HL-60 (cell line): ENCODE measurements around the gene MAN2B2.

Experiments used
- DNase-seq, 2 experiments: peaks; one replicate each; pipeline ENCODE4 v3.0.0-alpha.2; 2010 to 2020; ENCODE audit warnings: low read depth in 1 of 2, low spot score in 1 of 2
- H3K27ac ChIP-seq: fragments of 250-450 bp; sonication (Bioruptor Pico); replicated peaks from 2 replicates; pipeline ENCODE4 v1.5.1; 2020; ENCODE audit warnings: mild to moderate bottlenecking, moderate library complexity
- H3K27me3 ChIP-seq: fragments of 250-450 bp; sonication (Bioruptor Pico); 2 replicates; pipeline ENCODE4 v1.5.1; 2021; ENCODE audit warnings: mild to moderate bottlenecking, moderate library complexity; ENCODE audit not compliant: insufficient read depth, poor library complexity, severe bottlenecking
- H3K4me3 ChIP-seq: replicated peaks from 2 replicates; pipeline ENCODE4 v1.5.1; 2011; ENCODE audit warnings: mild to moderate bottlenecking, control low read depth, low read length; ENCODE audit not compliant: insufficient read depth
- GABPA ChIP-seq: IDR thresholded peaks from 2 replicates; pipeline ENCODE4 v1.6.1; 2012; ENCODE audit warnings: low read depth
- POLR2AphosphoS5 ChIP-seq: IDR thresholded peaks from 2 replicates; pipeline ENCODE4 v1.6.1; 2012; ENCODE audit warnings: low read depth
- SPI1 ChIP-seq: IDR thresholded peaks from 2 replicates; pipeline ENCODE4 v1.6.1; 2012; ENCODE audit warnings: low read depth, mild to moderate bottlenecking, borderline replicate concordance
- TF ChIP-seq, protein P1 (sequence below): IDR thresholded peaks from 2 replicates; pipeline ENCODE4 v1.6.1; 2012; ENCODE audit warnings: low read depth; ENCODE audit not compliant: insufficient replicate concordance
- TF ChIP-seq, protein P2 (sequence below): IDR thresholded peaks from one replicate; pipeline ENCODE4 v1.5.1; 2011; ENCODE audit warnings: low read length, control low read depth, inconsistent platforms; ENCODE audit not compliant: insufficient read depth

MAN2B2 gene

DNA sequence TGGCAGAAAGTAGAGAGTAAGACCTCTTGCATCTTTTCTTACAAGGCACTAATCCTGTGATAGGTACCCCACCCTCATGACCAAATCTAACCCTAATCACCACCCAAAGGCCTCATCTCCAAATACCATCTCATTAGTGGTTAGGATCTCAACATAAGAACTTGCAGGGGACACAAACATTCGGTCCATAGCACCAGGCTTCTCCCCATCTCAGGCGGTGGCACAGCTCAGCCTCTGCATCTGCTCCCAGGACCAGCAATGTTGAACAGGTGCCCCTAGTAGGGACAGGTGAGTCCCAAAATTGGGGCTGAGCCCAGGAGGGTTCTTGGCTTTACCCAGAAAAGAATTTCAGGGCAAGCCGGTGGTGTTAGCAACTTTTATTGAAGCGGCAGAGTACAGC is 57.1 kb downstream of the MAN2B2 start:
- Histone ChIP-seq H3K27ac (no peak overlapping the region), H3K27me3 (no peaks in the 10 kb centered on the region), H3K4me3 (no peak overlapping the region)
- no peak for DNase-seq
- TF ChIP-seq, protein P1, sequence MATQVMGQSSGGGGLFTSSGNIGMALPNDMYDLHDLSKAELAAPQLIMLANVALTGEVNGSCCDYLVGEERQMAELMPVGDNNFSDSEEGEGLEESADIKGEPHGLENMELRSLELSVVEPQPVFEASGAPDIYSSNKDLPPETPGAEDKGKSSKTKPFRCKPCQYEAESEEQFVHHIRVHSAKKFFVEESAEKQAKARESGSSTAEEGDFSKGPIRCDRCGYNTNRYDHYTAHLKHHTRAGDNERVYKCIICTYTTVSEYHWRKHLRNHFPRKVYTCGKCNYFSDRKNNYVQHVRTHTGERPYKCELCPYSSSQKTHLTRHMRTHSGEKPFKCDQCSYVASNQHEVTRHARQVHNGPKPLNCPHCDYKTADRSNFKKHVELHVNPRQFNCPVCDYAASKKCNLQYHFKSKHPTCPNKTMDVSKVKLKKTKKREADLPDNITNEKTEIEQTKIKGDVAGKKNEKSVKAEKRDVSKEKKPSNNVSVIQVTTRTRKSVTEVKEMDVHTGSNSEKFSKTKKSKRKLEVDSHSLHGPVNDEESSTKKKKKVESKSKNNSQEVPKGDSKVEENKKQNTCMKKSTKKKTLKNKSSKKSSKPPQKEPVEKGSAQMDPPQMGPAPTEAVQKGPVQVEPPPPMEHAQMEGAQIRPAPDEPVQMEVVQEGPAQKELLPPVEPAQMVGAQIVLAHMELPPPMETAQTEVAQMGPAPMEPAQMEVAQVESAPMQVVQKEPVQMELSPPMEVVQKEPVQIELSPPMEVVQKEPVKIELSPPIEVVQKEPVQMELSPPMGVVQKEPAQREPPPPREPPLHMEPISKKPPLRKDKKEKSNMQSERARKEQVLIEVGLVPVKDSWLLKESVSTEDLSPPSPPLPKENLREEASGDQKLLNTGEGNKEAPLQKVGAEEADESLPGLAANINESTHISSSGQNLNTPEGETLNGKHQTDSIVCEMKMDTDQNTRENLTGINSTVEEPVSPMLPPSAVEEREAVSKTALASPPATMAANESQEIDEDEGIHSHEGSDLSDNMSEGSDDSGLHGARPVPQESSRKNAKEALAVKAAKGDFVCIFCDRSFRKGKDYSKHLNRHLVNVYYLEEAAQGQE = no peak
- TF ChIP-seq SPI1 = no peak
- TF ChIP-seq POLR2AphosphoS5 = no peak
- TF ChIP-seq GABPA = no peak
- TF ChIP-seq, protein P2, sequence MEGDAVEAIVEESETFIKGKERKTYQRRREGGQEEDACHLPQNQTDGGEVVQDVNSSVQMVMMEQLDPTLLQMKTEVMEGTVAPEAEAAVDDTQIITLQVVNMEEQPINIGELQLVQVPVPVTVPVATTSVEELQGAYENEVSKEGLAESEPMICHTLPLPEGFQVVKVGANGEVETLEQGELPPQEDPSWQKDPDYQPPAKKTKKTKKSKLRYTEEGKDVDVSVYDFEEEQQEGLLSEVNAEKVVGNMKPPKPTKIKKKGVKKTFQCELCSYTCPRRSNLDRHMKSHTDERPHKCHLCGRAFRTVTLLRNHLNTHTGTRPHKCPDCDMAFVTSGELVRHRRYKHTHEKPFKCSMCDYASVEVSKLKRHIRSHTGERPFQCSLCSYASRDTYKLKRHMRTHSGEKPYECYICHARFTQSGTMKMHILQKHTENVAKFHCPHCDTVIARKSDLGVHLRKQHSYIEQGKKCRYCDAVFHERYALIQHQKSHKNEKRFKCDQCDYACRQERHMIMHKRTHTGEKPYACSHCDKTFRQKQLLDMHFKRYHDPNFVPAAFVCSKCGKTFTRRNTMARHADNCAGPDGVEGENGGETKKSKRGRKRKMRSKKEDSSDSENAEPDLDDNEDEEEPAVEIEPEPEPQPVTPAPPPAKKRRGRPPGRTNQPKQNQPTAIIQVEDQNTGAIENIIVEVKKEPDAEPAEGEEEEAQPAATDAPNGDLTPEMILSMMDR = no peak

DNA sequence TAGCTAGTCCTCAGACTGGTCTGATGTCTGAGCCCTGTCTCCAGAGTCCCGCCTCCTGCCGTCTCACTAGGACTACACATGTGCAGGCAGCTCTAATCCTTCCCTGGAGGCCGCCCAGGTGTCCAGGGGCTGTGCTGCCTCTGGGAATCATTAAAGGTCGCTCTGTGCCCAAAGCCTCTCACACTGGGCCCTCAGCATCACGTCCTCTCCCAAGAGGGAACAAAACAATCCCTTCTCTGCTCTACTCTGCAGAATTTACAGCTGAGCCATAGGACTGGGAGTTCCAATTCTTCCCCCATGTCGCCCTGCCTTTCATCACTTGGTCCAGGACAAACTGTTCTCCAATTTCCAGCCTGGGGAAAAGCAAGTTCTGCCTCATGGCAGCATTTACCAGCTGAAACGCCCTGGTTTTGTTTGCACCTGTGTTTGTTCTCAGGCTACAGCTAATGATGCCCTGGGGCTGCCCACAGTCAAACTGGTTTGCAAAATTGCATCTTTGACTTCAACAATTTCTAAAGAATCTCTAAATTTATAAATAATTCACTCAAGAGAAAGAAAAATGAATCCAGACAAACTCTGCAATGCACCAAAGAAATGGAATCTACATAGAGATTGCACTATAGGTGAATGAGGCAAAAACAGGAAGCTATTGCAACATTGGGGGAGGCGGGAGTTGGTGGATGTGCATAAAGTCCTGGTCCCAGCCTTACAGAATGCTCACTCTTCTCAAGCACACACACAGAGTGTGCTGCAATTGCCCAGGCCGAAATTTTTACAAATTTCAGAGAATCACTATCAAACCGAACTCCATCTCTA is 58.3 kb downstream of the MAN2B2 start:
- no peak overlapping the region for H3K4me3 ChIP-seq
- peak overlapping the region; percentile 52 for H3K27ac ChIP-seq
- DNase-seq = peak; percentile 76 to 92
- no peaks in the 10 kb centered on the region for H3K27me3 ChIP-seq
- peak; percentile 39; the same call in 1 of the 2 replicates for TF ChIP-seq SPI1
- TF ChIP-seq POLR2AphosphoS5 = peak; percentile 53; the same call in 1 of the 2 replicates
- TF ChIP-seq, protein P2 = no peak
- TF ChIP-seq, protein P1 = no peak
- TF ChIP-seq GABPA = no peak

DNA sequence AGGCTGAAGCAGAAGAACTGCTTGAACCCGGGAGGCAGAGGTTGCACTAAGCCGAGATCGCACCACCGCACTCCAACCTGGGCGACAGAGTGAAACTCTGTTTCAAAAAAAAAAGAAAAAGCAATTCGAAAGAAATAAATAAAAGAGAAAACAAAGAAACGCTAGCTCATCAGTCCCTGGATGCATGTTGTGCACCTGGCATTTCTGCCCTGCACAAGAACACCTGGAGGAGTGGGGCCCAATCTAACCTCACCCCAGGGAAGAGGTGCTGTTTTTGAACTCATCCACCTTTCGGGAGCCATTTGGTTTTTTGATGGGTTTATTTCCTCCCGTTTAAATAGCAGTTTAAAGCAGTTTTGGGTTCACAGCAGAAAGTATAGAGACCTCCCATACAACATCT is 59.8 kb downstream of the MAN2B2 start:
- DNase-seq = no peak
- Histone ChIP-seq H3K4me3 (no peak overlapping the region), H3K27me3 (no peaks in the 10 kb centered on the region), H3K27ac (no peak overlapping the region)
- TF ChIP-seq SPI1 (no peak), GABPA (no peak), POLR2AphosphoS5 (no peak)
- TF ChIP-seq, protein P1 = no peak
- TF ChIP-seq, protein P2 = no peak
